Activated T-cell treated with anti-CD3 and anti-CD28 coated beads, Interleukin-2, amount 50 U/mL, for 24 hours (primary cell): ENCODE data around the gene ARID5B.

Source experiments
- DNase-seq: peaks from one replicate; pipeline ENCODE4 v3.0.0-alpha.2; 2020
- H3K27ac Mint-ChIP-seq: 2 replicates; pipeline ENCODE4 v1.8.0; 2020; ENCODE audit warnings: mild to moderate bottlenecking, mixed read lengths
- H3K27me3 Mint-ChIP-seq: 2 replicates; pipeline ENCODE4 v1.8.0; 2020; ENCODE audit warnings: mixed read lengths
- H3K36me3 Mint-ChIP-seq: 2 replicates; pipeline ENCODE4 v1.8.0; 2020; ENCODE audit warnings: low read depth, mixed read lengths
- H3K4me1 Mint-ChIP-seq: 2 replicates; pipeline ENCODE4 v1.8.0; 2020; ENCODE audit warnings: low read depth, mixed read lengths
- H3K4me3 Mint-ChIP-seq: 2 replicates; pipeline ENCODE4 v1.8.0; 2020; ENCODE audit warnings: mild to moderate bottlenecking, moderate library complexity, mixed read lengths
- H3K9me3 Mint-ChIP-seq: 2 replicates; pipeline ENCODE4 v1.8.0; 2020; ENCODE audit warnings: mixed read lengths

Gene ARID5B

GRCh38 chr10:61897671-61898434 lies 3.6 kb upstream of the ARID5B start:
- no peak for DNase-seq
- peak overlapping the region; percentile 62 for H3K4me3 Mint-ChIP-seq
- no peaks in the 10 kb centered on the region for H3K27me3 Mint-ChIP-seq
- H3K36me3 Mint-ChIP-seq: peaks cover 22% of the 10 kb centered on the region
- H3K27ac Mint-ChIP-seq: peak overlapping the region; percentile 90
- H3K9me3 Mint-ChIP-seq: no peaks in the 10 kb centered on the region
- H3K4me1 Mint-ChIP-seq: peaks cover 45% of the 10 kb centered on the region

- Mint-ChIP-seq H3K9me3 (no peaks in the 10 kb centered on the region), H3K27ac (peak overlapping the region; percentile 20), H3K27me3 (no peaks in the 10 kb centered on the region), H3K4me1 (peaks cover 45% of the 10 kb centered on the region), H3K36me3 (peaks cover 24% of the 10 kb centered on the region), H3K4me3 (peak overlapping the region; percentile 90)
- no peak for DNase-seq
Measured at GRCh38 chr10:61898435-61898778, 3.1 kb upstream of the ARID5B start.

- DNase-seq: no peak
- peak overlapping the region; percentile 100 for H3K27ac Mint-ChIP-seq
Measured at GRCh38 chr10:61899069-61899531, 2.4 kb upstream of the ARID5B start.

GRCh38 chr10:61899663-61899996 lies 1.9 kb upstream of the ARID5B start:
- Mint-ChIP-seq H3K27me3 (no peaks in the 10 kb centered on the region), H3K4me3 (peak overlapping the region; percentile 90), H3K4me1 (peaks cover 42% of the 10 kb centered on the region), H3K27ac (peak overlapping the region; percentile 100), H3K36me3 (peaks cover 35% of the 10 kb centered on the region), H3K9me3 (no peaks in the 10 kb centered on the region)
- no peak for DNase-seq

More at GRCh38 chr10:61899069-61899531, 2.4 kb upstream of the ARID5B start:
- Mint-ChIP-seq H3K4me3 (peak overlapping the region; percentile 90), H3K36me3 (peaks cover 30% of the 10 kb centered on the region), H3K9me3 (no peaks in the 10 kb centered on the region), H3K4me1 (peaks cover 42% of the 10 kb centered on the region), H3K27me3 (no peaks in the 10 kb centered on the region)

GRCh38 chr10:61899997-61900828 lies 1.3 kb upstream of the ARID5B start:
- DNase-seq: peak; percentile 68
- Mint-ChIP-seq H3K27ac (peak overlapping the region; percentile 100), H3K4me3 (peak overlapping the region; percentile 90), H3K4me1 (peaks cover 47% of the 10 kb centered on the region), H3K9me3 (no peaks in the 10 kb centered on the region), H3K36me3 (peaks cover 39% of the 10 kb centered on the region), H3K27me3 (no peaks in the 10 kb centered on the region)

GRCh38 chr10:61901829-61902444 lies 438 bp downstream of the ARID5B start:
- H3K9me3 Mint-ChIP-seq: no peaks in the 10 kb centered on the region
- H3K27ac Mint-ChIP-seq: peak overlapping the region; percentile 100
- peak overlapping the region; percentile 90 for H3K4me3 Mint-ChIP-seq
- peaks cover 56% of the 10 kb centered on the region for H3K4me1 Mint-ChIP-seq
- no peaks in the 10 kb centered on the region for H3K27me3 Mint-ChIP-seq
- DNase-seq: no peak
- H3K36me3 Mint-ChIP-seq: peaks cover 47% of the 10 kb centered on the region

GRCh38 chr10:61902445-61903220 lies 1.1 kb downstream of the ARID5B start:
- no peaks in the 10 kb centered on the region for H3K27me3 Mint-ChIP-seq
- peak overlapping the region; percentile 100 for H3K27ac Mint-ChIP-seq
- H3K36me3 Mint-ChIP-seq: peaks cover 54% of the 10 kb centered on the region
- peak overlapping the region; percentile 90 for H3K4me3 Mint-ChIP-seq
- H3K9me3 Mint-ChIP-seq: no peaks in the 10 kb centered on the region
- DNase-seq: peak; percentile 59
- peaks cover 55% of the 10 kb centered on the region for H3K4me1 Mint-ChIP-seq

- Mint-ChIP-seq H3K9me3 (no peaks in the 10 kb centered on the region), H3K4me3 (peak overlapping the region; percentile 90), H3K27me3 (no peaks in the 10 kb centered on the region), H3K36me3 (peaks cover 59% of the 10 kb centered on the region), H3K4me1 (peaks cover 53% of the 10 kb centered on the region), H3K27ac (peak overlapping the region; percentile 100)
- DNase-seq: peak; percentile 84
Measured at GRCh38 chr10:61903221-61903927, 1.9 kb downstream of the ARID5B start.

GRCh38 chr10:61903928-61904344 lies 2.4 kb downstream of the ARID5B start:
- Mint-ChIP-seq H3K4me3 (peak overlapping the region; percentile 90), H3K4me1 (peaks cover 51% of the 10 kb centered on the region), H3K27ac (peak overlapping the region; percentile 100), H3K27me3 (no peaks in the 10 kb centered on the region), H3K9me3 (peaks cover 2% of the 10 kb centered on the region), H3K36me3 (peaks cover 63% of the 10 kb centered on the region)
- DNase-seq: no peak

- peaks cover 74% of the 10 kb centered on the region for H3K36me3 Mint-ChIP-seq
- peak overlapping the region; percentile 90 for H3K4me3 Mint-ChIP-seq
- H3K27me3 Mint-ChIP-seq: no peaks in the 10 kb centered on the region
- peaks cover 48% of the 10 kb centered on the region for H3K4me1 Mint-ChIP-seq
- peak overlapping the region; percentile 100 for H3K27ac Mint-ChIP-seq
- peaks cover 2% of the 10 kb centered on the region for H3K9me3 Mint-ChIP-seq
- peak; percentile 46 for DNase-seq
Measured at GRCh38 chr10:61904733-61905725, 3.5 kb downstream of the ARID5B start.

- H3K27me3 Mint-ChIP-seq: no peaks in the 10 kb centered on the region
Measured at GRCh38 chr10:61905837-61906561, 4.5 kb downstream of the ARID5B start.

GRCh38 chr10:61906562-61906901 lies 5.0 kb downstream of the ARID5B start:
- Mint-ChIP-seq H3K4me1 (peaks cover 60% of the 10 kb centered on the region), H3K27ac (peak overlapping the region; percentile 85)

More at GRCh38 chr10:61905837-61906561, 4.5 kb downstream of the ARID5B start:
- peaks cover 2% of the 10 kb centered on the region for H3K9me3 Mint-ChIP-seq
- peaks cover 79% of the 10 kb centered on the region for H3K36me3 Mint-ChIP-seq
- DNase-seq: no peak
- H3K27ac Mint-ChIP-seq: peak overlapping the region; percentile 85
- peak overlapping the region; percentile 90 for H3K4me3 Mint-ChIP-seq
- H3K4me1 Mint-ChIP-seq: peaks cover 55% of the 10 kb centered on the region

More at GRCh38 chr10:61906562-61906901, 5.0 kb downstream of the ARID5B start:
- H3K27me3 Mint-ChIP-seq: no peaks in the 10 kb centered on the region
- H3K4me3 Mint-ChIP-seq: peak overlapping the region; percentile 23
- DNase-seq: no peak
- H3K36me3 Mint-ChIP-seq: peaks cover 78% of the 10 kb centered on the region
- peaks cover 2% of the 10 kb centered on the region for H3K9me3 Mint-ChIP-seq
